Pancreas (tissue), 10 donors: ENCODE measurements around the gene PAM. TPM values are rescaled to one million over a fixed set of nuclear protein-coding genes. Genes with fewer than 3 reads are reported as not detected.

Experiments used
- ATAC-seq, 4 donors: fragments of 200-7000 bp; cut with Tn5 transposase; one replicate each; pipeline versions ENCODE4 v1.8.0 to v1.9.1; 2020; ENCODE audit warnings: mild to moderate bottlenecking in 4 of 4, moderate library complexity in 4 of 4
- DNase-seq, 6 donors: peaks; one replicate each; pipeline ENCODE4 v3.0.0-alpha.2; 2020
- FAIRE-seq: peaks from 2 replicates; lab custom pipeline; 2012; peaks lifted over from hg19 to GRCh38; lab: Jason Lieb, UNC
- H3K27ac ChIP-seq, 4 donors: fragments of 200-600 bp; sonication (generic); 1 replicate in 3 of 4; 2 replicates in 1 of 4; pipeline versions ENCODE4 v1.5.0 to v1.8.0; 2020
- H3K27me3 ChIP-seq, 4 donors: fragments of 200-600 bp; one replicate each; pipeline ENCODE4 v1.8.0; 2021
- H3K36me3 ChIP-seq, 3 donors: fragments of 200-600 bp; sonication (generic) in 1 of 3; one replicate each; pipeline versions ENCODE4 v1.5.0 to v1.8.0; 2020 to 2021
- H3K4me1 ChIP-seq, 3 donors: fragments of 200-600 bp; one replicate each; pipeline ENCODE4 v1.8.0; 2021
- H3K4me3 ChIP-seq, 4 donors: fragments of 200-600 bp; sonication (generic) in 2 of 4; one replicate each; pipeline versions ENCODE4 v1.5.0 to v1.8.0; 2020 to 2021
- H3K9me3 ChIP-seq, 4 donors: fragments of 200-600 bp; one replicate each; pipeline ENCODE4 v1.8.0; 2021
- CTCF ChIP-seq, 4 donors: fragments of 200-600 bp; sonication (generic) in 3 of 4; IDR thresholded peaks; one replicate each; pipeline versions ENCODE4 v1.5.0 to v1.8.0; 2021; ENCODE audit warnings: antibody characterized with exemption in 4 of 4
- WGBS, 2 donors: extraction: QIAGEN DNeasy Blood & Tissue Kit; methylation state at CpG; one replicate each; pipeline ENCODE4 v1.1.7; 2013; 5-methylcytosine and 5-hydroxymethylcytosine counted together
- intact Hi-C, 3 donors: fragments of 100-400 bp; cut with DNase I; formaldehyde crosslinking; loops; one replicate each; pipeline versions ENCODE4 v1.11.1 to v1.14.2; 2022
- polyA plus RNA-seq, 2 donors: library from polyadenylated mRNA; stranded (reverse); fragments of 200-250 nt; gene quantifications; one replicate each; pipeline ENCODE4 v1.2.3, GENCODE V29; 2013
- total RNA-seq, 6 donors: library from RNA; stranded (reverse); fragmentation: NEBNext Ultra II Directional in 4 of 6; extraction: Animal tissue kit (Norgen Biotek cat#: 25700) in 4 of 6; gene quantifications; one replicate each; pipeline versions ENCODE4 v1.2.1 to v1.2.4, GENCODE V29; 2021 to 2023
- donor health status: healthy with polysubstance abuse.
- donor health status: DM: no; HTN: no; CAD: no; lungs with moderate emphysema.
- donor health status: DM: no; HTN: no; CAD: no.
- donor health status: control.
- donor health status: control.
- donor health status: Bipolar disorder and iron deficiency.
- donor health status: DM: yes; HTN: yes; CAD: no.
- donor health status: DM: no; HTN: no; CAD: no.
- donor health status: DM: no; HTN: no; CAD: no.
- donor health status: DM: yes; HTN: yes; CAD: no.

Gene PAM
- total and polyA plus RNA-seq, 8 donors: 47.0 to 242 (median 85.8) TPM

GRCh38 chr5:102823441-102823874 lies 68.4 kb downstream of the PAM start:
- DNase-seq (no peak), FAIRE-seq (peak; percentile 9), ATAC-seq (peak in 2 of 4 donors; percentile 49 to 51)
- WGBS, 2 donors: 57 to 70% methylated on average over 1 of the region's 1 CpG
- Histone ChIP-seq H3K27ac (no peak overlapping the region), H3K4me3 (no peak overlapping the region), H3K9me3 (no peaks in the 10 kb centered on the region), H3K36me3 (no peaks in the 10 kb centered on the region), H3K4me1 (no peaks in the 10 kb centered on the region), H3K27me3 (no peaks in the 10 kb centered on the region)
- intact Hi-C loops: no loop called here
- TF ChIP-seq CTCF (IDR thresholded peaks at IDR 0.05): no peak

- ATAC-seq (no peak), DNase-seq (no peak), FAIRE-seq (no peak)
- H3K27ac ChIP-seq: no peak overlapping the region
- intact Hi-C loops: no loop called here
- TF ChIP-seq CTCF (IDR thresholded peaks at IDR 0.05): no peak
- no peak overlapping the region for H3K4me3 ChIP-seq
- no peaks in the 10 kb centered on the region for H3K4me1 ChIP-seq
- no peaks in the 10 kb centered on the region for H3K9me3 ChIP-seq
- H3K36me3 ChIP-seq: no peaks in the 10 kb centered on the region
- no peaks in the 10 kb centered on the region for H3K27me3 ChIP-seq
These were observed 71.5 kb downstream of the PAM start for GRCh38 chr5:102826629-102827028.

- DNase-seq: no peak
- Histone ChIP-seq H3K27ac (no peak overlapping the region), H3K27me3 (no peaks in the 10 kb centered on the region), H3K4me1 (no peaks in the 10 kb centered on the region), H3K4me3 (no peak overlapping the region), H3K9me3 (no peaks in the 10 kb centered on the region), H3K36me3 (no peaks in the 10 kb centered on the region)
- intact Hi-C loops: no loop called here
- WGBS, 2 donors: 90 to 92% methylated on average over 2 of the region's 2 CpGs
- FAIRE-seq: no peak
- no peak for TF ChIP-seq CTCF (IDR thresholded peaks at IDR 0.05)
- ATAC-seq: no peak
These were observed 75.1 kb downstream of the PAM start for GRCh38 chr5:102830241-102830640.

GRCh38 chr5:102832445-102832844 lies 77.3 kb downstream of the PAM start:
- no peak for ATAC-seq
- intact Hi-C loops: no loop called here

GRCh38 chr5:102833146-102833545 lies 78.0 kb downstream of the PAM start:
- 33 to 38% methylated on average over 1 of the region's 1 CpG for WGBS, 2 donors
- intact Hi-C loops: no loop called here
- ATAC-seq (no peak), FAIRE-seq (no peak), DNase-seq (no peak)
- no peak overlapping the region for H3K27ac ChIP-seq
- no peaks in the 10 kb centered on the region for H3K36me3 ChIP-seq
- H3K27me3 ChIP-seq: no peaks in the 10 kb centered on the region
- no peak for TF ChIP-seq CTCF (IDR thresholded peaks at IDR 0.05)
- no peak overlapping the region for H3K4me3 ChIP-seq
- no peaks in the 10 kb centered on the region for H3K9me3 ChIP-seq
- no peaks in the 10 kb centered on the region for H3K4me1 ChIP-seq

More at GRCh38 chr5:102832445-102832844, 77.3 kb downstream of the PAM start:
- H3K36me3 ChIP-seq: no peaks in the 10 kb centered on the region
- TF ChIP-seq CTCF (IDR thresholded peaks at IDR 0.05): no peak
- no peak overlapping the region for H3K4me3 ChIP-seq
- FAIRE-seq: no peak
- H3K4me1 ChIP-seq: no peaks in the 10 kb centered on the region
- H3K27ac ChIP-seq: no peak overlapping the region
- H3K9me3 ChIP-seq: no peaks in the 10 kb centered on the region
- H3K27me3 ChIP-seq: no peaks in the 10 kb centered on the region
- DNase-seq: no peak
